ENCODE data around the gene RTBDN. TPM values are rescaled to one million over a fixed set of nuclear protein-coding genes. Genes with fewer than 3 reads are reported as not detected.
A peak's percentile ranks its signal among the peaks of the same experiment; 100 is the strongest.

Gene RTBDN
- total RNA-seq, 1 donor from 2014 or later: not detected

- Mint-ChIP-seq H3K27ac (ENCODE audit: unreplicated experiment) (no peak overlapping the region), H3K4me3 (peak overlapping the region; percentile 92), H3K4me1 (peaks cover 32% of the 10 kb centered on the region), H3K9me3 (no peaks in the 10 kb centered on the region), H3K27me3 (ENCODE audit: low read depth) (peaks cover 7% of the 10 kb centered on the region), H3K36me3 (ENCODE audit: low read depth) (no peaks in the 10 kb centered on the region)
- peak; percentile 88 for DNase-seq (ENCODE audit: low read depth, low spot score)
- peak; percentile 95 for TF ChIP-seq CTCF (conservative IDR thresholded peaks at IDR 0.05)
Observed at GRCh38 chr19:12796146-12797071, 38.0 kb downstream of the RTBDN start.

- Mint-ChIP-seq H3K27me3 (ENCODE audit: low read depth) (peaks cover 18% of the 10 kb centered on the region), H3K36me3 (ENCODE audit: low read depth) (no peaks in the 10 kb centered on the region), H3K4me3 (peak overlapping the region; percentile 84), H3K9me3 (no peaks in the 10 kb centered on the region), H3K4me1 (peaks cover 36% of the 10 kb centered on the region), H3K27ac (ENCODE audit: unreplicated experiment) (no peak overlapping the region)
- DNase-seq (ENCODE audit: low read depth, low spot score): no peak
- TF ChIP-seq CTCF (conservative IDR thresholded peaks at IDR 0.05): no peak
Observed at GRCh38 chr19:12794971-12795381, 39.4 kb downstream of the RTBDN start.

- H3K4me3 Mint-ChIP-seq: peak overlapping the region; percentile 84
- peaks cover 18% of the 10 kb centered on the region for H3K27me3 Mint-ChIP-seq (ENCODE audit: low read depth)
- no peak overlapping the region for H3K27ac Mint-ChIP-seq (ENCODE audit: unreplicated experiment)
- TF ChIP-seq CTCF (conservative IDR thresholded peaks at IDR 0.05): no peak
- no peak for DNase-seq (ENCODE audit: low read depth, low spot score)
- H3K4me1 Mint-ChIP-seq: peaks cover 36% of the 10 kb centered on the region
- no peaks in the 10 kb centered on the region for H3K9me3 Mint-ChIP-seq
- no peaks in the 10 kb centered on the region for H3K36me3 Mint-ChIP-seq (ENCODE audit: low read depth)
Observed at GRCh38 chr19:12794196-12794941, 40.0 kb downstream of the RTBDN start.

GRCh38 chr19:12793290-12794195, 40.8 kb downstream of the RTBDN start:
- Mint-ChIP-seq H3K9me3 (no peaks in the 10 kb centered on the region), H3K36me3 (ENCODE audit: low read depth) (no peaks in the 10 kb centered on the region), H3K4me1 (peaks cover 44% of the 10 kb centered on the region), H3K4me3 (peak overlapping the region; percentile 94), H3K27me3 (ENCODE audit: low read depth) (peaks cover 18% of the 10 kb centered on the region), H3K27ac (ENCODE audit: unreplicated experiment) (no peak overlapping the region)
- no peak for TF ChIP-seq CTCF (conservative IDR thresholded peaks at IDR 0.05)
- peak; percentile 81 for DNase-seq (ENCODE audit: low read depth, low spot score)

GRCh38 chr19:12792853-12793289, 41.5 kb downstream of the RTBDN start:
- DNase-seq (ENCODE audit: low read depth, low spot score): no peak
- Mint-ChIP-seq H3K9me3 (no peaks in the 10 kb centered on the region), H3K27ac (ENCODE audit: unreplicated experiment) (peak overlapping the region; percentile 27), H3K4me1 (peaks cover 51% of the 10 kb centered on the region), H3K27me3 (ENCODE audit: low read depth) (peaks cover 18% of the 10 kb centered on the region), H3K36me3 (ENCODE audit: low read depth) (no peaks in the 10 kb centered on the region), H3K4me3 (peak overlapping the region; percentile 94)
- TF ChIP-seq CTCF (conservative IDR thresholded peaks at IDR 0.05): no peak

Data from neural crest cell (in vitro differentiated cells).